IPS DF 4.7 (cell line): ENCODE data around the gene EPAS1.
"Not testable (repeated sequence)": the region's sequence is repeated elsewhere in the genome, so short reads cannot be mapped to it uniquely, and the experiment has no call there.

ENCODE experiments used
- DNase-seq: peaks from one replicate; pipeline ENCODE4 v3.0.0-alpha.2; 2013; ENCODE audit warnings: low spot score; ENCODE audit errors: extremely low read depth

EPAS1 gene

DNA sequence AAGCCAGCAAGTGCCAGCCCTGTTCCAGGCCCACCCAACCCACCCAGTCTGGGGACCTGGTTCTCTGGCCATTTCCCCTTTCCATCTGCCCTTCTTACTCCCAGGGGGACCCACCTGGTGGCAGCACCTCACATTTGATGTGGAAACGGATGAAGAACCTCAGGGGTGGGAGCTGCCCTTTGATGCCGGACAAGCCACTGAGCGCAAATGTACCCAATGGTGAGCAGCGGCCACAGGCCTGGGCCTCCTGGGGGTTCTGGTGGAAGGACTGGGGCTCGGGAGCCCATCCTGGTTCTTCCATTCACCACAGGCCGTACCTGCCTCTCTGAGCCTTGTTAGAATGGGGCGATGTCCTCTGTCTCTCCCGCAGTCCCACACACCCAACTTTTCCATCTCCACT lies 84.7 kb downstream of the EPAS1 start:
- DNase-seq, result no peak

DNA sequence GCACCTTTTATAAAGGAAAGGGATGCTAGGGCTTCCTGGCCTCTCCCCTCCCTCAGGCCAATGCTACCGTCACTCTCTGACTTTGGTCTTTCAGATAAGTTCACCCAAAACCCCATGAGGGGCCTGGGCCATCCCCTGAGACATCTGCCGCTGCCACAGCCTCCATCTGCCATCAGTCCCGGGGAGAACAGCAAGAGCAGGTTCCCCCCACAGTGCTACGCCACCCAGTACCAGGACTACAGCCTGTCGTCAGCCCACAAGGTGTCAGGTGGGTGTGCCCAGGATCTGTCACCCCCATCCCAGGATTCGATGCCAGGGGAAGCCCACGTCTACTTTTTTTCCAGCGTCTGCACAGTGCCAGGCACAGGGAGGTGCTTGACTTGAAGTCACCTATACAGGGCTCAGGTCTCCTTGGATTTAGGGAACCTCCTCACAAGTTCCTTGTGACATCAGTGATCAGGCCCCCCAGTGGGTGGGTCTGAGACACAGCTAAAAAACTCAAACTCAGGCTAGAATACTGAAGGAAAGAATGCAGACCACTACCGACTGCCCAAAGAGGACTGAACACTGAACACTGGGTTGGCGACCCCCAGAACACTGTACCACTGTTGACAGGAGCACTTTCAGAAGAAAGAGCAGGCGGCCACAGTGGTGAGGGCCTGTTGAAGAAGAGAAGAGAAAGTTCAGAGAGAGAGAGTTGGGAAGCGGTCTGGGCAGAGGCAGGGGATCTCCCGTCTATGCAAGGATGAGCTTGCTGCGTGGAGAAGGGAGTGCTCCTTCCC lies 85.3 kb downstream of the EPAS1 start:
- no peak for DNase-seq

DNA sequence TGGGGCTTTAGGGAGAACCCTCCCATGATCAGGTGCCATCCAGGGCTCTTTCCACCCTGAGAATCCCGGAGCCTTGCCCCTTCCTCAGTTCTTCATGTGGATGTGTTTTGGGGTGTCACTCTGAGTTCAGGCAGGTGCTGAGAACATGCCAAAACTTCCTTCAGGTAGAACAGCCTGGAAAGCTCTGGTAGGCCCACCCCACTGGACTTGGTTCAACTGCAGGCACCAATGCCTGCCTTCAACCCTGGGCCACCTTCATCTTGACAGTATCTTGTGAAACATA lies 85.8 kb downstream of the EPAS1 start:
- no peak for DNase-seq

DNA sequence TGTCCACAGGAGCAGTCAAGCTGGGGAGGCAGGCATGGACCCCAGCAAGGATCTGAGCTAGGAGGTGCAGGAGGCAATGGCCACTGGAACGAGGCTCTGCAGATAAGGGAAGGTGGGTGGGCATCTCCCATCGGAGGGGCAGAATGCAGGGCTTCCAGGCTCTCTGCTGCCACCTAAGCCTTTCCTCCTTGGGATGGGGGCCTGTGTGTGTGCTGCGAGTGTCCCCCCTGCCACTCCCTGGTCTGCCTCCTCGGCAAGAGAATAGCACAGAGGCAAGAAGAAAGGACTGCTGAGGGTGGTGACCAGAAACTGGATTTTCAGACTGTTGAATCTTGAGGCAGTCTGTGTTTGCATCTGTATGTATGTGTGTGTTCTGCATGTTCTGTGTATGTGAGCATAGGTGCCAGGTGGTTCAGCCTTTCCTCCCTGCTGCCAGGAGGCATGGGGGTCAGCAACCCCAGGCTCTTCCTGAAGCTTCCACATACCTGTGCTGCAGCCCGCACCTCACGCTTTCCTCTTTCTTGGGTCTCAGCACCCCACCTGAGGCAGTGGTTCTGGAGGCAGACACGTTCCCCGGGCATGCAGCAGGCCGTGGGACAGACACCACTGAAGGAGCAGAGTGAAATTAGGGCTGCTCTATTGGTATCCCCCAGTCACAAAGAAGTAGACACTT lies 86.7 kb downstream of the EPAS1 start:
- no peak for DNase-seq

DNA sequence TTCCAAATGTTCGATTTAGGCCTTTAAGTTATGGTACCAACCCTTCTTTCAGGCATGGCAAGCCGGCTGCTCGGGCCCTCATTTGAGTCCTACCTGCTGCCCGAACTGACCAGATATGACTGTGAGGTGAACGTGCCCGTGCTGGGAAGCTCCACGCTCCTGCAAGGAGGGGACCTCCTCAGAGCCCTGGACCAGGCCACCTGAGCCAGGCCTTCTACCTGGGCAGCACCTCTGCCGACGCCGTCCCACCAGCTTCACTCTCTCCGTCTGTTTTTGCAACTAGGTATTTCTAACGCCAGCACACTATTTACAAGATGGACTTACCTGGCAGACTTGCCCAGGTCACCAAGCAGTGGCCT lies 87.2 kb downstream of the EPAS1 start:
- no peak for DNase-seq

DNA sequence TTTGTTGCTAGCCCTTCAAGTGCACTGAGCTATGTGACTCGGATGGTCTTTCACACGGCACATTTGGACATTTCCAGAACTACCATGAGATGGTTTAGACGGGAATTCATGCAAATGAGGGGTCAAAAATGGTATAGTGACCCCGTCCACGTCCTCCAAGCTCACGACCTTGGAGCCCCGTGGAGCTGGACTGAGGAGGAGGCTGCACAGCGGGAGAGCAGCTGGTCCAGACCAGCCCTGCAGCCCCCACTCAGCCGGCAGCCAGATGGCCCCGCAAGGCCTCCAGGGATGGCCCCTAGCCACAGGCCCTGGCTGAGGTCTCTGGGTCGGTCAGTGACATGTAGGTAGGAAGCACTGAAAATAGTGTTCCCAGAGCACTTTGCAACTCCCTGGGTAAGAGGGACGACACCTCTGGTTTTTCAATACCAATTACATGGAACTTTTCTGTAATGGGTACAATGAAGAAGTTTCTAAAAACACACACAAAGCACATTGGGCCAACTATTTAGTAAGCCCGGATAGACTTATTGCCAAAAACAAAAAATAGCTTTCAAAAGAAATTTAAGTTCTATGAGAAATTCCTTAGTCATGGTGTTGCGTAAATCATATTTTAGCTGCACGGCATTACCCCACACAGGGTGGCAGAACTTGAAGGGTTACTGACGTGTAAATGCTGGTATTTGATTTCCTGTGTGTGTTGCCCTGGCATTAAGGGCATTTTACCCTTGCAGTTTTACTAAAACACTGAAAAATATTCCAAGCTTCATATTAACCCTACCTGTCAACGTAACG lies 88.8 kb downstream of the EPAS1 start:
- DNase-seq, result no peak

DNA sequence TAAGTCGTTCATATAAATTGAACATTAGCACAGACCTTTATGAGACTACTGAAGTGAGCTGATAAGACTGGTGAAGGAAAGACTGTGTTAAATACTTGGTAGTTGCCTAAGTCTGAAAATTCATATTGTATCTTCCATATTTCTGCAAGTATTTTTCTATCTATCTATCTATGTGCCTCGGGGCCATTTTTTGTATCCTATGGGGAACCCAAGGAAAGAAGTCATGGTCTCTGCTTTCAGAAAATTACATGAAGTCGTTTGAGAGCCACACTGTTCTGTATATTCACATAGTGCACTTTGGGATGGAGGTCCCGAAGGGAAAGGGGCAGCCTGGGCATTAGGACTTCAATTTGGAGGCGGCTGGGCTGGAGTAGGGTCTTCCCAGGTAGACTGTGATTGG lies 89.6 kb downstream of the EPAS1 start:
- no peak for DNase-seq

DNA sequence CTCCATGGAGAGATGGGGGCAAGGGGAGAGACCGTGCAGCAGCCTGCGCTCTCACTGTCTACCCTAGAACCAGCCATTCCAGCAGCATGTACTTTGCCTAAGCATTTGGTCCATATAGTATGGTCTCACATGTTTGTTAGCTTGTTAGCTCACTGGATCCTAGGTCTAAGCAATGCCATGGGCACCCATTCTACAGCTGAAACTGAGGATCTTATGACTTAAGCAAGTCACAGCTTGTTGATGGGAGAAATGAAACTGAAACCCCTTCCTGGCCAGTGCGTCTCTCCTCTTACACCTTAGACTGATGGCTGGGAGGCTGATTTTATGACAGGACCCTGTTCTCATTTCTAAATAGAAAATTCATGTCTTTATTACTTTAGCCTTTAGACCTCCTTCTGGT lies 90.1 kb downstream of the EPAS1 start:
- no peak for DNase-seq

DNA sequence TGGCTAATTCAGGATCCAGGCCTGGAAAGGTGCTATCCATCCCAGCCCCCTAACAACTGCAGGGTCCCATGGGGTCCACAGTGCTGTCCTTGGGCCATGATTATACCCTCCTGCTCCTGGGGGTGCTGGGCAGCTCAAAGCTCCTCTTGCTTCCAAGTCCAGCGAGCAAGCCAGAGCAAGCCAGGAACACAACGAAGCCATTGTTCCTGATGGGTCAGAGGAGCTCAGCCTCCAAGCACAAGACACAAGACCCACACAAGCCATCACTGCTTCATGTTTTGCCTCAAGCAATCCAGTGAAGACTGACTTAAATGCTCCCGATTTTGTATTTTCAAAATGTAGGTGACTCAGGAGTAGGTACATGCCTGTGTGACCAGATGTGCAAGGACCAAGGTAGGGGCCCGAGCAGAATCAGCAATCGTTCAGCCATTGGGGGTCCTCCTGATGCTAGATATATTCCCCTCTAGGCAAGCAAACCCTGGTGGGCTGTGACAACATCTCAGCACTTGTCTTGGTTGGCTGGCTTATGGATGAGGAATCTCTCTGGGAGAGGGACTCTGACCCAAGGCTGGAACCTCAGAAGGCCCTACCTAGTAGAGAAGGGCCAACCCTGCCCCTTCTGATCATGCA lies 90.8 kb downstream of the EPAS1 start:
- no peak for DNase-seq

DNA sequence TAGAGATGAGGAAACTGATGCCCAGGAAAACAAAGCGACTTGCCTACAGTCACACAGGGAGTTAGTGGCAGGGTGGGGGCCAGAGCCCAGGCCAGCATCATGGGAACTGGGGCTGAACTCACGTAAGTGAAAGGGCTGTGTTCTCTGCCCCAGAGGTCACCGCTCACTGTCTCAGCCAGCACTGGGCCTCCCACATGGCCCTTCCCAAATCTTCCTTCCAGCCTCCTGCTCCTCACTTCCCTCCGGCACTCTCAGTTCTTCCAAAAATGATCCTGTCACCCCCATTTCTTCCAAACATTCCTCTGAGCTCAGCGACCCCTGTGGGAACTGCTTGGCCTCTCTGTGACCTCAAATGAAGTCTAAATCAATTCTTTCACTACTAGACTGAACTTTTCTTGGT lies 91.7 kb downstream of the EPAS1 start:
- no peak for DNase-seq

DNA sequence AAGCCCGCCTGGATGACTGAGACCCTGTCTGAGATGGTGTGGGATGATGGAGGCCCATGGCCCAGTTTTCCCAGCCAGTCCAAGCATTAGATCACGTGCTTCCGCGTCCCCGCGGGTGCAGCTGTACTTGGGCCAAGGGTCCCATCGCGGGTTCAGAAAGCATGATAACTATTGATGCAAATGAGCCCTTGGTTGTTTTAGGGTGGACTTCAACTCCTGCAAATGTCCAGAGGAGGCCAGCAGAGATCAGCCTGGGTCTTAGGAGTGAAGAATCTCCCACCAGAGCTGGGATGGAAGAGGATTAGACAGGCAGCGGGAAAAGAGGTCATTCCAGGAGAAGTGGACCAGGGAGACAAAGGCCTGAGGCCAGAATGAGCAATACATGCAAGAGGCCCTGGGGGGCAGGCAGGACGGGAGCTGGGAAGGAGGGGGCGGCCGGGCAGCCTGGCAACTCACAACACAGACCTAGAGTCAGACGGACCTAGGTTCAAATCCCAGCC lies 92.3 kb downstream of the EPAS1 start:
- no peak for DNase-seq

DNA sequence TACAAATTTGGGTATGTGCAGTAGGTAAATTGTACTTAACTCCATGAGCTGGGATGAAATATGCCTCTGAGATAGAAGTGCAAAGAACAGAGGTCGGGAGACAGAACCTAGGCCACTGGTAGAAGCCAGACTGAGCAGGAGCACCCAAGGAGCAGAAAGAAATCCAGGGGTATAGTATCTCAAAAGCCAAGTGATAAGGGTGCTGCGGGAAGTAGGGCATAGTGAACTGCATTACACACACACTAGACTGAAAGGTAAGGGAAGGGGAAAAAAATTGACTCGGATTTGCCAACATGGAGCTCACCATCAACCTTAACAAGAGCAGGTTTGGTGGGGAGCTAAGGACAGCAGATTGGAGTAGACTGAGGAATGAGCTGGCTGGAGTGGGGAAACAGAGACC lies 92.8 kb downstream of the EPAS1 start:
- no peak for DNase-seq

DNA sequence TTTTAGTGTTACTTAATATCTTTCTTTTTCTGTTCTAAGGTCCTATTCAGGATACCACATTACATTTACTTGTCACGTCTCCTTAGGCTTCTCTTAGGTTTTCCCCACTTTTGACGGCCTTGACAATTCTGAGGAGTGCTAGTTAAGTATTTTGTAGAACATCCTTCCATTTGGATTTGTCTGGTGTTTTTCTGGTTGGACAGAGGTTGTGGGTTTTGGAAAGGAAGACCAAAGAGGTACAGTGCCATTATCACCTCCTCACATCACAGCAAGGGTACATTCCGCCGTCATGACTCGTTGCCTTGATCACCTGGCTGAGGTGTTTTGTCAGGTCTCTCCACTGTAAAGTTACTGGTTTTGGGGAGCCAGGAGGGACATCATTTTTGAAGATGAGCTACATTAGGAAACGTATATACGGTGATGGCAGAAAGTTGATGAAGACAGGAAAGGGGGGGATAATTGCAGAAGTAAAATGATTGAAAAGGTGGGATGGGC lies 93.7 kb downstream of the EPAS1 start:
- no peak for DNase-seq

DNA sequence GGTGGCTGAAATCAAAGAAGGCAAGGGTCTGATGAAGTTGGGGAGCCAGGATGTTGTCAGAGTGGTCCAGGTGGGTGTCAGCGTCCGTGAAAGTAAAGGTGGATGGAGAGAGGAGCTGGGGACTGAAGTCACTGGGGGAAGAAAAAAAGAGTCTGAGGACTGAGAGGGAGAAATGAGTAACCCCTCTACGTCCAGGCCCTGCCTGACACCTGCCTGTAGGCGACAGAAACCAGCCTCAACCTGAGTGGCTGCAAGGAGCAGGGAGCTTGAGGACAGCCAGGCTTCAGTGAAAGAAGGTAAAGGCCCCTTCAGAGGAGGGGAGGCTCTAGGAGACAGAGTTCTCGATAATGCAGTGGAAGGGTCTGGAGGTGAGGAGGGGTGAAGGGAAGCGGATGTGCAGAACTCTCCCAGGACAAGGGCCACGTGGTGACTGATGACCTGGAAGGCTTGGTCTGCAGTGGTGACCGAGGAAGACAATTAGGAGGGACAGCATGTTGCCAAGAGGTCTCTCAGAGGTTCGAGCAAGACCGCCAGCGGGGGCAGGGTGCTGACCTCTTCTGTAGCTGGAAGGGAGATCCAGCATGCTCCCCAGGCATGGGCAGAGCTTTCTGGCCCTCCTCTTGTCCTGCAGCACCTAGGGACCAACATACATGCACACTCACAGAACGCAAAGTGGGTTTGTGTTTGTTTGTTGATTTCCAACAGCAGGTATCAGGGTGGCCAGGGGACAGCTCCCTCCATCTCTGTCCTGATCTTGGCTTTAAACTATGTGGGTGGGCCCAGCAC lies 95.5 kb downstream of the EPAS1 start:
- no peak for DNase-seq

DNA sequence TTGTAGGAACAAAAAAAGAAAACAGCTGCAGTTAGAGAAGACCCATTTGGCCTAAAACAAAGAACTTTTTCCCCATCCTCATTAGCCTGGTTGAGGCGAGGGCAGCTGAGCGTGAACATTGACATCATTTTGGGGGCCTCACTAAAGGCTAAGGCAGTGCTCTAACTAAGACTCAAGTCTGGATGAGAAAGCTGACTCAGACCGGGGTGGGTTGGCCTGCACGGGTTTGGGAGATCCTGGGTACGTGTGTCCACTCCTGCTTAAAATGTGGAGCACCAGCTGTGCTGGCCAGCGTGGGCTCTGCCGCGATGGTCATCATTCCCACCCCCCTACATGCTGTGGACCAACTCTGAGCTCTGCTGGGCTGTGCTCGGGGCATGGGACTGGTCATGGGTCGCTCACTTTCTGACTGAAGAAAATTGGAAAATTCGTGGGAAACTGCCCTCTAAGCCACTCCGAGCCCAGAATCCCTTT lies 96.2 kb downstream of the EPAS1 start:
- DNase-seq, result no peak

DNA sequence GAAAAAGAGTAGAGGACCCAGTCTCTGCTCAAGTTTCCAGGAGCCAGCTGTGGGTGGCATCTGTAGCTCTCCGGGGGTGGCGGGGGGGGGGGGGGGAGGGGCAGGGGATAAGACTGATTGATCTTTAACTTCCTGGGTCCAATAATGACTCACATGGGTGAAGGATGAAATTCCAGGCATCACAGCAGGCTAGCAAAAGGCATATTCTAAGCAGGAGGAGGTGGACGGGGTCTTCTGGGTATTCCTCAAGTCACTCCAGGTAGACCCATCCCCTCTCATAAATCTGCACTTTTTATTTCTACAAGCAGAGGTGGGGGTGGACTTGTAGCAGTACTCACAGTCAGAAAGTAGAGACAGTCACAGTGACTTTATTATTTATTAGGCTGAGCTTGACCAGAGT lies 96.7 kb downstream of the EPAS1 start:
- no peak for DNase-seq

DNA sequence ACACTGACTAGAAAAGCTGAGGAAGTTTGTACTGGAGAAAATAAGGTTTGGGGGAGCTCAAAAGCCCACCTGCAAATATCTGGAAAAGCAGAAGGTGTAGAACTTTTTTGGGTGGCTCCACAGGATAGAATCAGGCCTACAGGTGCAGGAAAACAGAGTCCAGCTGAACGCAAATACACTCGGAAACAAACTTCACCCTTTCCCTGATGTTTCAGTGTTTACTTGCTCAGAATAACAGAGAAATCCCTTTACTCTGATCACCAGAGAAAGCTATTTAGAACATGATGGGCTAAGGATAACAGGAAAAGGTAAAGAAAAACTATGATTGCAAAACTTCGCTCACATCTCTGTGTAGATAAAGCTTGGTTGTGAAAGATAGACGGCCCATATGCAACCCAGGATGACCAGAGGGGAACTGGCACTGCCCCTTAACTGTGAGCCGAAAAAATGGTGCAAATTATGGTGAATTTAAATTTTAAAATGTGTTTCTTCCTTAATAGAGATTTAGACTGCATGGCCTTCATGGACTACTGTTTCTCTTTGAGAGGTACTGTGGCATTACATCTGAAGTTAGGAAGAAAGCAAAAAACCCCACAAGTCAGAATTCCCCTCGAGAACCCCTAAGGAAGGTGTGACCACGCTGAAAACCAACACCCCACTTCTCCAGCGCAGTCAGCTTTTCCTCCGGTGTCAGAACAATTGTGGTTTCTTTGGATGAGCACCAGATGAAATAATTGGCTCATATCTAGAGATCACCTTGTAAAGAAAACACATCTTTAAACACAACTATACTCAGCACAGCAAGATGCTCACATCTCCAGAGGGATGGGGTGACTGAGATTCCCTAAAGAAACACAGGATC lies 97.7 kb downstream of the EPAS1 start:
- DNase-seq, result no peak

DNA sequence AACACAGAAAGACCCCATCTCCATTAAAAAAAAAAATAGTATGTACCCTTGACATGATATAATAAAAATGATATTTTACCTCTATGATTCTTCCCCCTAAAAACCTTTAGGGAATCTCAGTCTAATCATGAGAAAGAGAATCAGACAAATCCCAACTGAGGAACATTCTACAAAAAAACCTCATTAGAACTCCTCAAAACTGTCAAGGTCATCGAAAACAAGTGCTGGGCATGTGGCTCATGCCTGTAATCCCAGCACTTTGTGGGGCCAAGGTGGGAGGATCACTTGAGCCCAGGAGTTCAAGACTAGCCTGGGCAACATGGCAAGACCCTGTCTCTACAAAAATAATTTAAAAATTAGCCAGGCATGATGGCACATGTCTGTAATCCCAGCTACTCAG lies 98.5 kb downstream of the EPAS1 start:
- not testable (repeated sequence) for DNase-seq

DNA sequence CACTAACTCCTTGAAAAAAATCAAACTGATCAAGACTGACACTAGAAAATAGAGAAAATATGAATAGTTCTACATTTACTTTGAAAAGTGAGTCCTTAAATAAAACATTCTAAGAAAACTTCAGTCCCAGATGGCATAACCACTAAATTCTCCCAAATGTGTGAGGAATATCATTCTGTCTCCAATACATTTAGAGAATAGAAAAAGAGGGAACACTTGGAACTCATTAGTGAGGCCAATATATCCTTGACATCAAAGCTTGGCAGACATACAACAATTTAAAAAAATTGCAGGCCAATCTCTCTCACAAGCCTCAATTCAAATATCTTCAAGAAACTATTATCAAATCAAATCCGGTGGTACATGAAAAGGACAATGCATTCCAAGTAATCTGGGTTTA lies 102.8 kb downstream of the EPAS1 start:
- DNase-seq, result no peak

DNA sequence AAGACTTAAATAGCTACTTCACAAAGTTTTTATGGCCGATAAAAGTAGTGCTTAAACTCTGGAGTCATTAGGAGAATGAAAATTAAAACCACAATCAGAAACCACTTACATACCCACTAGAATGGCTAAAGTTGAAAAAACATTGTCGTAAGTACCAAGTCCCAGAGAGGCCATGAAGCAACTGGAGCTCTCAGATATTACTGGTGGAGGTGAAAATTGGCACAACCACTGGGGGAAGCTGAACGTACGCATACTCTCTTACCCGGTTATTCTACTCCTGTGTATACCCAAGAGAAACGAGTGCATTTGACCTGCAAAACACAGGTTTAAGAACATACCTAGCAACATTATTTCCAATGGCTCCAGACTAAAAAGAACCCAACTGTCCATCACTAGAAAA lies 105.7 kb downstream of the EPAS1 start:
- no peak for DNase-seq
